ACC112 (cell line): Measurements from ENCODE around the gene CLDN19.
A peak's percentile ranks its signal among the peaks of the same experiment; 100 is the strongest.

Source experiments
- H2AFZ ChIP-seq: fragments of 200-600 bp; sonication (generic); one replicate; pipeline ENCODE4 v1.6.0; 2017; ENCODE audit warnings: antibody characterized with exemption, low read length; ENCODE audit not compliant: unreplicated experiment
- H3K27ac ChIP-seq: fragments of 200-600 bp; sonication (generic); 2 replicates; pipeline ENCODE4 v1.5.1; 2014; ENCODE audit warnings: low read depth, mild to moderate bottlenecking, antibody characterized with exemption, low read length, moderate library complexity
- H3K27me3 ChIP-seq: fragments of 200-600 bp; sonication (generic); 2 replicates; pipeline ENCODE4 v1.6.1; 2014; ENCODE audit warnings: mild to moderate bottlenecking, antibody characterized with exemption, low read length, moderate library complexity, mixed read lengths; ENCODE audit not compliant: insufficient read depth
- H3K36me3 ChIP-seq: fragments of 200-600 bp; sonication (generic); 2 replicates; pipeline ENCODE4 v1.6.1; 2016; ENCODE audit warnings: mild to moderate bottlenecking, antibody characterized with exemption, low read length, moderate library complexity, mixed read lengths; ENCODE audit not compliant: insufficient read depth
- H3K4me1 ChIP-seq: fragments of 200-600 bp; sonication (generic); one replicate; pipeline ENCODE4 v1.6.1; 2016; ENCODE audit warnings: low read length, mixed read lengths; ENCODE audit not compliant: insufficient read depth, unreplicated experiment, control insufficient read depth
- H3K4me3 ChIP-seq: fragments of 200-600 bp; sonication (generic); 2 replicates; pipeline ENCODE4 v1.5.1; 2014; ENCODE audit warnings: mild to moderate bottlenecking, low read depth, low read length
- H3K79me2 ChIP-seq: fragments of 200-600 bp; sonication (generic); one replicate; pipeline ENCODE4 v1.6.0; 2016; ENCODE audit warnings: low read length; ENCODE audit not compliant: control insufficient read depth, unreplicated experiment, insufficient read depth

Gene CLDN19, protein sequence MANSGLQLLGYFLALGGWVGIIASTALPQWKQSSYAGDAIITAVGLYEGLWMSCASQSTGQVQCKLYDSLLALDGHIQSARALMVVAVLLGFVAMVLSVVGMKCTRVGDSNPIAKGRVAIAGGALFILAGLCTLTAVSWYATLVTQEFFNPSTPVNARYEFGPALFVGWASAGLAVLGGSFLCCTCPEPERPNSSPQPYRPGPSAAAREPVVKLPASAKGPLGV

DNA sequence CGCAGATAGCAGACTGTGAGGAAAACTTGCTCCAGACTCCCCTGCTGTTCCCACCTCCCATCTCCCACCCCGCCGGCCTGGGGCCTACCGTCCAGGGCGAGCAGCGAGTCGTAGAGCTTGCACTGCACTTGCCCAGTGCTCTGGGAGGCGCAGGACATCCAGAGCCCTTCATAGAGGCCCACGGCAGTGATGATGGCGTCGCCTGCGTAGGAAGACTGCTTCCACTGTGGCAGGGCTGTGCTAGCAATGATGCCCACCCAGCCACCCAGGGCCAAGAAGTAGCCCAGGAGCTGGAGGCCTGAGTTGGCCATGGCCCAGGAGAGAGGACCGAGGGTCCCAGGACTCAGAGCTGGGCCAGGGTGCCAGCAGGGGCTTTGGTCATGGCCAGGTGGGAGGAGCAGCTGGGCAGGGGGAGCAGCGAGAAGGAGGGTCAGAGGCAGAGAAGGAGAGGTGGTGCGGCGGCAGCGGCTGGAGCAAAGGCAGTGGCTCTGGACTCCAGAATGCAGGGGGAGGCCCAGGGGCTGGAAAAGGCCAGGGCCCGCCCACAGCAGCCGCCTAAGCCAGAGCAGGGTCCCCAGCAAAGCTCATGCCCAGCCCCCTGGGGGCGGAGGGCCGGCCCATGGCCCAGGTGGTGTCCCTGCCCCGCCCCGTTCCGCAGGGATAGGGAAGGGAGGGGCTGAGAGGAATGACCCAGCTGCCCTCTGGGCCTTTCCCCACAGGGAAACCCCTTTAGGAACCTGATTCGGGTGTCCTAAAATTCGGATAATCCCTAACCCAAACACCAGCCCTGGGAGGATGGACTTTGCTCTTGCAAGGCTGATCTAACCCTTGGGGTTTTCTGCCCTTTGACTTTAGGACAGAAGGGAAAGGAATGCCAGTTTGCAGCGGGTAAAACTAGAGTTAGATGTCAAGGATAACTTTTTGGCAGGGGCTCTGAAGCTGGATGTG is at the start of gene CLDN19:
Gene CLDN19 (minus strand): TSS at position 484 of the 948 bp plus-strand sequence. CDS start 173 bp downstream, at position 311.
- H3K27ac ChIP-seq = no peak within 1 kb of the TSS
- no peaks in the 10 kb centered on the region for H3K36me3 ChIP-seq
- no peaks in the 10 kb centered on the region for H3K79me2 ChIP-seq
- H3K4me3 ChIP-seq = no peak within 1 kb of the TSS
- no peak within 1 kb of the TSS for H2AFZ ChIP-seq
- no peaks in the 10 kb centered on the region for H3K27me3 ChIP-seq
- no peaks in the 10 kb centered on the region for H3K4me1 ChIP-seq

DNA sequence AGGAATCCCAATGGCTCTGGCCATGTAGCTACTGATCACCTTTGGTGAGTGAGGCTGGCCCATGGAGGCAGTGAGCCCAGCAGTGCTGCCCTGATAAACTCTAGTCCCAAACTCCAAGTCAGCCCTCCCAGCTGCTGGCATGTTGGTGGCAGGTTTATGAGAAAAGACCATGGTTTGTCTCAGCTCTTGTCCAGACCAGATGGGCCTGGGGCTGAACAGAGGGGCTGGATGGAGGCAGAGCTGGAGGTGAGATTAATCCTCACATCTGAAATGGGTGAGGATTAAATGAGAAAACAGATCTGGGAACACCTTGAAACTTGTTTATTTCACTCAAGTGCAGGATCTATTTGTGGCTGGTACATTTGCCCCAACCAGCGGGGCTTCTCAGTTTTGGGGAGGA is 48.0 kb upstream of the CLDN19 start:
- Histone ChIP-seq H3K36me3 (no peaks in the 10 kb centered on the region), H3K4me3 (no peak overlapping the region), H3K4me1 (peaks cover 6% of the 10 kb centered on the region), H3K27ac (no peak overlapping the region), H3K27me3 (no peaks in the 10 kb centered on the region), H2AFZ (no peak overlapping the region), H3K79me2 (no peaks in the 10 kb centered on the region)

DNA sequence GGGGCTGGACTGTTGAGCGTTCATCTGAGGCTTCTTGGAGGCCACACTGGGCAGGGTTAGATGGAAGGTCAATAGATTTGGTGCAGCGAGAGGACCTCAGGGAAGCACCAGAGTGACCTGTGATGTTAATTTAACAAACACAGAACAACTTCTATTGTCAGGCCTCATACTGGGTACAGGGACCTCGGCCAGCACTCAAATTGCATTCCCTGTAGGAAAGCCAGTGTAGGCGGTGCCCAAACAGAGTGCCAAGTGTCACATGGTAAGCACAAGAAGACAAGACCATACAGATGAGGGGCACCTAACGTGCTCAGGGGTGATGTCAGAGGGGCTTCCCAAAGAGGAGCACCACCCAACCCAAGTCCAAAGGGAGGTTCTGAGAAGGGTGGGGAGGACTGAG is 46.1 kb upstream of the CLDN19 start:
- H3K4me3 ChIP-seq = no peak overlapping the region
- H3K36me3 ChIP-seq = no peaks in the 10 kb centered on the region
- no peaks in the 10 kb centered on the region for H3K27me3 ChIP-seq
- no peak overlapping the region for H3K27ac ChIP-seq
- peaks cover 6% of the 10 kb centered on the region for H3K4me1 ChIP-seq
- no peak overlapping the region for H2AFZ ChIP-seq
- no peaks in the 10 kb centered on the region for H3K79me2 ChIP-seq

DNA sequence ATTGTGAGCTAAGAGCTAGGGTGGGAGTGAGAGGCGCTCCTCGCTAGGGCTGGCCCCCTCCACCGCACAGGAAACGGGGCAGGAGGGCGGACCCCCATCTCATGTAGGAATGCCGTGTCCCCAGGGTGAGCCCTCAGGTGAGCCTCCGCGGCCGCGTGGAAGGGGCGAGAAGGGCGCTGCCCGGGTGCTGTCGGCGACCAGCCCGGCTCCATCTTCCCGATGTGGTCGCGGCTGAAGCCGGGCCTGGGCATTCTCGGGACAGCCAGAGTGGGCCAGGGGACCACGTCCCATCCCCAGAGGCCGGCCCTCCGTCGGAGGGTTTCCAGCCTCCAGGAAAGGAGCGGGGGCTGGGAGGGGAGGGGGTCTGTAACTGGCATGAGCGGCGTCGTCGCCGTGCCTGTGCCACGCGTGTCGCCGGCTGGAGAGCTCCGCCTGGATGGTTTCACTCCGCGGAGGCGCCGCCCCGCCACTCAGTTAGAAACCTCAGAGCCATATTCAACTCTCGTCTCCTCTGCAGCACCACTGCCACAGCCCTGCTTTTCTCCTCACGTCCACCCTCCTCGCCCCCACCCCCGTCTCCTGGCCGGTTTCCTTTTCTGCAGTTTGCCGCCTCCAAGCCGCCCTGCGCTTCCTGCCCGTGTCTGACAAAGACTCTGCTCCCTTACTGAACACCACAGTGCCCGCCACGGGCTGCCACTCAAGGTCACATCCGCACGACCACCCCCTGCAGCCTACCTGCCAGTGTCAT is 45.1 kb upstream of the CLDN19 start, which contains the start of gene TMEM269:
Gene TMEM269 (plus strand): TSS at position 46 of the 748 bp plus-strand sequence. CDS start 4,903 bp downstream, outside the sequence.
- Histone ChIP-seq H3K79me2 (no peaks in the 10 kb centered on the region), H3K27ac (no peak within 1 kb of the TSS), H3K27me3 (no peaks in the 10 kb centered on the region), H2AFZ (peak within 1 kb of the TSS; percentile 81), H3K4me3 (peak within 1 kb of the TSS; percentile 74), H3K36me3 (no peaks in the 10 kb centered on the region), H3K4me1 (peaks cover 6% of the 10 kb centered on the region)

DNA sequence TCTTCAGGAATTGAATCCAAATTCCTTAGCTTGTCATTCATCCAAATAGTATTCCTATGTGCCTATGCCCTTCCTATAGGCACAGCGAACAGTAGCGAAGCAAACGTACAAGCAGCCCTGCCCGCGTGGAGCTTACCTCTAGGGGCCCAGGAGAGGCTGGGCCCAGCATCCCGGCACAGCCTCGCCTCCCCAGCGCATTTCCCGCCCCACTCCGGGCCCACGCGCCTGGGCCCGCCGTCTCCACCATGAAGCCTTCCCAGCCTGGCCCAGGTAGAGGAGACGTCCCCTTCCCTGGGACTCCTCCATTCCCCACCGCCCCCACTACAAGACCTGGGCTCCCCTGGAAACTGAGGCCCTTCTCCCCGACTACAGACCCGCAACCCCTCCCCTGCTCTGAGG is 44.5 kb upstream of the CLDN19 start:
- H3K79me2 ChIP-seq = no peaks in the 10 kb centered on the region
- no peaks in the 10 kb centered on the region for H3K36me3 ChIP-seq
- H3K4me3 ChIP-seq = 0 out of 2 replicates have a peak overlapping the region, but pooled peaks have one; percentile 74
- H3K27ac ChIP-seq = no peak overlapping the region
- H3K4me1 ChIP-seq = peaks cover 6% of the 10 kb centered on the region
- H2AFZ ChIP-seq = no peak overlapping the region
- no peaks in the 10 kb centered on the region for H3K27me3 ChIP-seq

DNA sequence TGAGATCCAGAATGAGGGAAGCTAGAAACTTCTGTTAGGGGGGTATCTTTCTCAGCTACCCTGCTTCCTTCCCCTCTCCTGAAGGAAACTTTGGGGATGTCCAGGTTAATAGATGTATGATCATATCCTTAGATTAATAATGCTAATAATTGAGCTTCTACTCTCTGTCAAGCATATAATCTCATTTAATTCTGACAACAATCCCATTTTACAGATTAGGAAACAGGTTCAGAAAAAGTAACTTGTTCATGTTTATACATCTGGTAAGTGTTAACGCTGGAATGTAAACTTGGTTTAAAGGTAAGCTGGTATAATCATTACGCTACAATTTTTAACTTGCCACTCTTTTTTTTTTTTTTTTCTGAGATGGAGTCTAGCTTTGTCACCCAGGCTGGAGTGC is 43.1 kb upstream of the CLDN19 start:
- no peak overlapping the region for H3K4me3 ChIP-seq
- no peaks in the 10 kb centered on the region for H3K27me3 ChIP-seq
- no peaks in the 10 kb centered on the region for H3K36me3 ChIP-seq
- no peaks in the 10 kb centered on the region for H3K79me2 ChIP-seq
- peaks cover 6% of the 10 kb centered on the region for H3K4me1 ChIP-seq
- no peak overlapping the region for H2AFZ ChIP-seq
- H3K27ac ChIP-seq = no peak overlapping the region

DNA sequence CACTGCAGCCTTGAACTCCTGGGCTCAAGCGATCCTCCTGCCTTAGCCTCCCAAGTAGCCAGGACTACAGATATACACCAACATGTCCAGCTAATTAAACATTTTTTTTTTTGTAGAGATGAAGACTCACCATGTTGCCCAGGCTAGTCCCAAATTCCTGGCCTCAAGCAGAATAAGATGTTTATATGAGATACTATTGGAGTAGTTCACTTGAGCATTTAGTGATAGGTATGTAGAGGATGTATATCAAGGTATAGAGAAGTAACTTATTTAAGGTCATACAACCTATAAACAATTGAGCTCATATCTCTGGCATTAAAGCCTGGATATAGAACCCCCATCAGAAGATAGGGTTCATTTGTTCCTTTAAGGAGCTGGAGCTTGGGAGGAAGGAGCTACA is 40.1 kb upstream of the CLDN19 start:
- no peaks in the 10 kb centered on the region for H3K79me2 ChIP-seq
- no peak overlapping the region for H2AFZ ChIP-seq
- H3K27ac ChIP-seq = no peak overlapping the region
- no peaks in the 10 kb centered on the region for H3K4me1 ChIP-seq
- H3K36me3 ChIP-seq = peaks cover 3% of the 10 kb centered on the region; the same call in 1 of the 2 replicates
- no peaks in the 10 kb centered on the region for H3K27me3 ChIP-seq
- H3K4me3 ChIP-seq = no peak overlapping the region

DNA sequence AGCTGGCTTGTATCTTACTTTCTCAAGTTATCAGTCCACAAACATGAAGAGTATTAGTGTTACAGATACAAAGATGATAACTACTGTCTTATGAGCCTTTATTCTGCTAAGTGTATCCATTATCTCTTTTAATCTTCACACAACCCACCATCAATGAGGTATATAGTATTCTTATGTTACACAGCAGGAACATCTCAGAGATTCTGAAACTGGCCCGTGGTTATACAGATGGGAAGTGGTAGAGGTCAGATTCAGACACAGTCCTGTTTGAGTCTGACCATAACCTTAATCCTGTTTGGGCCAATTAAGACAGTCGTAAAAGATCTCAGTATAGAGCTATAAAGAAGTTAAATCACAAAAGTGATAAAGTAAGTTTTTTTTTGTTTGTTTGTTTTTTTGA is 39.7 kb upstream of the CLDN19 start:
- Histone ChIP-seq H2AFZ (no peak overlapping the region), H3K4me1 (no peaks in the 10 kb centered on the region), H3K27ac (no peak overlapping the region), H3K4me3 (no peak overlapping the region), H3K27me3 (no peaks in the 10 kb centered on the region), H3K36me3 (peaks cover 7% of the 10 kb centered on the region; the same call in 1 of the 2 replicates), H3K79me2 (no peaks in the 10 kb centered on the region)

DNA sequence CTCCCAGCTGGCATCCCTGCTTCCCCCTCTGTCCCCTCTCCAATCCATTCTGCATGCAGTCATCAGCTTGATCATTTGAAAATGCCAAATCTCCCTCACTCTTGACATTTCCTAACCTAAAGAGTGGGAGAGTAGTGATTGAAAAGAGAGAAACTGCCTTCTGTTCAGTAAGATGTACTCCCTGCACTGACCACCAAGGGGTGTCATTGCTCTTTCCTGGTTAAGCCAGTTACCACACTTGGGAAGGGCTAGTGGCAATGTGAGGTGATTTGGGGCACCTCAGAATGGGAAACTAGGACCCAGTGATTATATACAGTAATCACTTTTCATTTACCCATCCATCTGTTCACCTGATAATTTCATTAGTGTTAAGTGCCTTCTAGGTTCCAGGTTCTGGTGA is 37.8 kb upstream of the CLDN19 start:
- Histone ChIP-seq H3K36me3 (peaks cover 10% of the 10 kb centered on the region), H3K4me1 (no peaks in the 10 kb centered on the region), H3K79me2 (no peaks in the 10 kb centered on the region), H3K27ac (no peak overlapping the region), H3K27me3 (no peaks in the 10 kb centered on the region), H3K4me3 (no peak overlapping the region), H2AFZ (no peak overlapping the region)

DNA sequence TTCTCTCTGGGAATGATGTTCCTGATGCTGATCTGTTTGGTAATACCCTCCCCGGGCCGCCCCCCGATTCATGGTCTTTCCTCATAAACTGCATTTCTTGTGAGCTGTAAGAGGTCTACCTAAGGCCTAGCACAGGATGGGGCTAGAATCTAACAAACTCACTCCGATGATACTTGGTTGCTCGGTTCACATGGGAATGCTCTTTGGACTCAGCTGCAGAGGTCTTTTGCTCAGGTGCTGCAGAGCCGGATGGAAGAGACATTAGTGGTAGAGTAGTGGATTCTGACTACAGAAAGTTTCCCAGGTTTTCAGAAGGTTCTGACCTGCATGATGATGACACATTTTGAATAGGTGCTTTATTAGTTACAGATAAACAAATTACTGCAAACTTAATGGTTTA is 36.5 kb upstream of the CLDN19 start:
- Histone ChIP-seq H3K36me3 (peaks cover 10% of the 10 kb centered on the region), H2AFZ (no peak overlapping the region), H3K4me1 (no peaks in the 10 kb centered on the region), H3K27me3 (no peaks in the 10 kb centered on the region), H3K79me2 (peaks cover 6% of the 10 kb centered on the region), H3K27ac (no peak overlapping the region), H3K4me3 (no peak overlapping the region)
